Thyroid gland (tissue), 4 donors: ENCODE measurements around the gene RNU2-63P. TPM values are rescaled to one million over a fixed set of nuclear protein-coding genes. Genes with fewer than 3 reads are reported as not detected.
"Not testable (repeated sequence)": the region's sequence is repeated elsewhere in the genome, so short reads cannot be mapped to it uniquely, and the experiment has no call there.

Experiments used
- DNase-seq, 2 donors: peaks; one replicate each; pipeline ENCODE4 v3.0.0-alpha.2; 2019
- H3K27ac ChIP-seq, 3 donors: fragments of 200-600 bp; sonication (generic); 1 replicate in 2 of 3; 2 replicates in 1 of 3; pipeline ENCODE4 v1.5.1; 2016 to 2019; ENCODE audit warnings: mild to moderate bottlenecking in 1 of 3, moderate library complexity in 1 of 3
- H3K27me3 ChIP-seq: fragments of 200-600 bp; sonication (generic); one replicate; pipeline ENCODE4 v1.5.1; 2019
- H3K36me3 ChIP-seq, 2 donors: fragments of 200-600 bp; sonication (generic); one replicate each; pipeline ENCODE4 v1.5.1; 2016 to 2019
- H3K4me1 ChIP-seq, 2 donors: fragments of 200-600 bp; sonication (generic); one replicate each; pipeline ENCODE4 v1.5.1; 2017 to 2019
- H3K4me3 ChIP-seq, 3 donors: fragments of 200-600 bp; sonication (generic); replicated peaks in 1 of 3; 1 replicate in 2 of 3; 2 replicates in 1 of 3; pipeline ENCODE4 v1.5.1; 2016; ENCODE audit warnings: mild to moderate bottlenecking in 1 of 3
- H3K9me3 ChIP-seq: fragments of 200-600 bp; sonication (generic); one replicate; pipeline ENCODE4 v1.5.1; 2017
- POLR2A ChIP-seq, 2 donors: fragments of 450-650 bp; IDR thresholded peaks; one replicate each; pipeline ENCODE4 v1.6.1; 2017; ENCODE audit warnings: antibody characterized with exemption in 2 of 2, mild to moderate bottlenecking in 2 of 2, moderate library complexity in 1 of 2
- WGBS, 2 donors: methylation state at CpG; one replicate each; pipeline ENCODE4 v1.1.5; 2017; 5-methylcytosine and 5-hydroxymethylcytosine counted together
- intact Hi-C: fragments of 100-400 bp; cut with DNase I; formaldehyde crosslinking; loops from one replicate; pipeline ENCODE4 v1.15.1; 2023
- total RNA-seq, 4 donors: library from RNA; depleted of rRNA; stranded (reverse); fragments of >200 nt; gene quantifications; one replicate each; pipeline ENCODE4 v1.2.3, GENCODE V29; 2016
- TF ChIP-seq, protein P1 (sequence below), 6 experiments: fragments of 200-600 bp in 3 of 6; fragments of 450-650 bp in 3 of 6; sonication (generic) in 3 of 6; IDR thresholded peaks; one replicate each; pipeline ENCODE4 v1.5.1; 2016 to 2019; ENCODE audit warnings: antibody characterized with exemption in 6 of 6, mild to moderate bottlenecking in 2 of 6, inconsistent platforms in 1 of 6, moderate library complexity in 1 of 6

Gene RNU2-63P
- total RNA-seq, 4 donors from 2014 or later: not detected

- no peak for DNase-seq
- no peaks in the 10 kb centered on the region for H3K27me3 ChIP-seq
- 94 to 100% methylated on average over 1 of the region's 1 CpG for WGBS, 2 donors
- no peaks in the 10 kb centered on the region for H3K36me3 ChIP-seq
- no peak overlapping the region for H3K4me3 ChIP-seq
- no peaks in the 10 kb centered on the region for H3K4me1 ChIP-seq
- TF ChIP-seq, protein P1, sequence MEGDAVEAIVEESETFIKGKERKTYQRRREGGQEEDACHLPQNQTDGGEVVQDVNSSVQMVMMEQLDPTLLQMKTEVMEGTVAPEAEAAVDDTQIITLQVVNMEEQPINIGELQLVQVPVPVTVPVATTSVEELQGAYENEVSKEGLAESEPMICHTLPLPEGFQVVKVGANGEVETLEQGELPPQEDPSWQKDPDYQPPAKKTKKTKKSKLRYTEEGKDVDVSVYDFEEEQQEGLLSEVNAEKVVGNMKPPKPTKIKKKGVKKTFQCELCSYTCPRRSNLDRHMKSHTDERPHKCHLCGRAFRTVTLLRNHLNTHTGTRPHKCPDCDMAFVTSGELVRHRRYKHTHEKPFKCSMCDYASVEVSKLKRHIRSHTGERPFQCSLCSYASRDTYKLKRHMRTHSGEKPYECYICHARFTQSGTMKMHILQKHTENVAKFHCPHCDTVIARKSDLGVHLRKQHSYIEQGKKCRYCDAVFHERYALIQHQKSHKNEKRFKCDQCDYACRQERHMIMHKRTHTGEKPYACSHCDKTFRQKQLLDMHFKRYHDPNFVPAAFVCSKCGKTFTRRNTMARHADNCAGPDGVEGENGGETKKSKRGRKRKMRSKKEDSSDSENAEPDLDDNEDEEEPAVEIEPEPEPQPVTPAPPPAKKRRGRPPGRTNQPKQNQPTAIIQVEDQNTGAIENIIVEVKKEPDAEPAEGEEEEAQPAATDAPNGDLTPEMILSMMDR (IDR thresholded peaks at IDR 0.05): no peak
- TF ChIP-seq POLR2A (IDR thresholded peaks at IDR 0.05): no peak
- H3K9me3 ChIP-seq: no peaks in the 10 kb centered on the region
- no peak overlapping the region for H3K27ac ChIP-seq
- intact Hi-C loops: no loop called here
These were observed 6.2 kb downstream of the RNU2-63P start for GRCh38 chr2:88010136-88010535.

GRCh38 chr2:88006912-88007439, 9.4 kb downstream of the RNU2-63P start:
- no peaks in the 10 kb centered on the region for H3K36me3 ChIP-seq
- no peaks in the 10 kb centered on the region for H3K9me3 ChIP-seq
- TF ChIP-seq, protein P1 (IDR thresholded peaks at IDR 0.05): no peak
- no peak for TF ChIP-seq POLR2A (IDR thresholded peaks at IDR 0.05)
- no peaks in the 10 kb centered on the region for H3K4me1 ChIP-seq
- WGBS, 2 donors: 91 to 94% methylated on average over 16 of the region's 16 CpGs
- H3K4me3 ChIP-seq: no peak overlapping the region
- intact Hi-C loops: no loop called here
- no peak overlapping the region for H3K27ac ChIP-seq
- no peak for DNase-seq
- H3K27me3 ChIP-seq: no peaks in the 10 kb centered on the region

GRCh38 chr2:88005776-88006175, 10.6 kb downstream of the RNU2-63P start:
- no peak for DNase-seq
- intact Hi-C loops: no loop called here
- H3K36me3 ChIP-seq: no peaks in the 10 kb centered on the region
- no peaks in the 10 kb centered on the region for H3K4me1 ChIP-seq
- WGBS, 2 donors: 87 to 89% methylated on average over 6 of the region's 6 CpGs
- no peak overlapping the region for H3K27ac ChIP-seq
- no peaks in the 10 kb centered on the region for H3K9me3 ChIP-seq
- TF ChIP-seq, protein P1 (IDR thresholded peaks at IDR 0.05): no peak
- TF ChIP-seq POLR2A (IDR thresholded peaks at IDR 0.05): no peak
- H3K4me3 ChIP-seq: no peak overlapping the region
- H3K27me3 ChIP-seq: no peaks in the 10 kb centered on the region

GRCh38 chr2:88003074-88003755, 13.1 kb downstream of the RNU2-63P start:
- DNase-seq: no peak
- Histone ChIP-seq H3K27ac (no peak overlapping the region), H3K4me1 (no peaks in the 10 kb centered on the region), H3K27me3 (no peaks in the 10 kb centered on the region), H3K4me3 (no peak overlapping the region), H3K36me3 (no peaks in the 10 kb centered on the region), H3K9me3 (no peaks in the 10 kb centered on the region)
- no peak for TF ChIP-seq POLR2A (IDR thresholded peaks at IDR 0.05)
- TF ChIP-seq, protein P1 (IDR thresholded peaks at IDR 0.05): no peak
- intact Hi-C loops: no loop called here
- WGBS, 2 donors: 53 to 66% methylated on average over 32 to 34 of the region's 34 CpGs

DNA sequence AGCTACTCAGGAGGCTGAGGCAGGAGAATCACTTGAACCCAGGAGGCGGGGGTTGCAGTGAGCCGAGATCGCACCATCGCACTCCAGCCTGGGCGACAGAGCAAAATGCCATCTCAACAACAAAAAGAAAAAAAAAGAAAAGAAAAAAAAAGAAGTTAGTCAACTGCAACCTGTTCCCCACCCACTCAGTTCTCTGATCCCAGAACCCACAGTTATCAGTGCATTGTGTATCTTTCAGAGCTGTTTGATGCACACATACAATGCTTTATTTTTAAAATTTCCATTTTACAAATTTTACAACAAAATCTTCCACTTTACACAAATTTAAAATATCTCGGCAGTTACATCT, 14.0 kb downstream of the RNU2-63P start:
- no peaks in the 10 kb centered on the region for H3K36me3 ChIP-seq
- H3K4me3 ChIP-seq: no peak overlapping the region
- no peaks in the 10 kb centered on the region for H3K27me3 ChIP-seq
- H3K9me3 ChIP-seq: no peaks in the 10 kb centered on the region
- intact Hi-C loops: no loop called here
- 93% methylated on average over 6 of the region's 6 CpGs for WGBS, 2 donors
- H3K27ac ChIP-seq: no peak overlapping the region
- TF ChIP-seq POLR2A (IDR thresholded peaks at IDR 0.05): no peak
- TF ChIP-seq, protein P1 (IDR thresholded peaks at IDR 0.05): no peak
- no peak for DNase-seq
- no peaks in the 10 kb centered on the region for H3K4me1 ChIP-seq

DNA sequence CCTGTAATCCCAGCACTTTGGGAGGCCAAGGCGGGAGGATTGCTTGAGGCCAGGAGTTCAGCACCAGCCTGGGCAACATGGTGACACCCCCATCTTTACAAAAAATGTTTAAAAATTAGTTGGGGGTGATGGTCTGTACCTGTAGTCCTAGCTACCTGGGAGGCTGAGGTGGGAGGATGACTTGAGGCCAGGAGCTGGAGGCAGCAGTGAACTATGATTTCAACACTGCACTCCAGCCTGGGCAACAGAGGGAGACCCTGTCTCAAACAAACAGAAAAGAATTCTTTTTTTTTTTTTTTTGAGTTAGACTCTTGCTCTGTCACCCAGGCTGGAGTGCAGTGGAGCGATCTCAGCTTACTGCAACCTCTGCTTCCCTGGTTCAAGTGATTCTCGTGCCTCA, 15.9 kb downstream of the RNU2-63P start:
- WGBS, 2 donors: 52 to 55% methylated on average over 3 of the region's 3 CpGs
- H3K27me3 ChIP-seq, H3K9me3 ChIP-seq, H3K36me3 ChIP-seq, DNase-seq, H3K4me3 ChIP-seq, H3K4me1 ChIP-seq, H3K27ac ChIP-seq, intact Hi-C loops: not testable (repeated sequence)
